Mesenchymal stem cell (in vitro differentiated cells and primary cell): Measurements from ENCODE around the gene PCK2.

Source experiments
- DNase-seq: peaks from one replicate; pipeline ENCODE4 v3.0.0-alpha.2; 2013
- H2AFZ ChIP-seq: one replicate; pipeline ENCODE4 v1.6.1; 2013; ENCODE audit warnings: low read depth, mild to moderate bottlenecking, control low read depth, inconsistent platforms, low read length, moderate library complexity
- H2AK5ac ChIP-seq: 2 replicates; pipeline ENCODE4 v1.6.1; 2013; ENCODE audit warnings: low read length, moderate library complexity, mild to moderate bottlenecking, inconsistent platforms; ENCODE audit not compliant: severe bottlenecking
- H2BK120ac ChIP-seq: one replicate; pipeline ENCODE4 v1.6.1; 2013; ENCODE audit warnings: low read depth, mild to moderate bottlenecking, inconsistent platforms, low read length, moderate library complexity
- H2BK12ac ChIP-seq, 2 experiments: one replicate each; pipeline ENCODE4 v1.6.1; 2013; ENCODE audit warnings: inconsistent platforms in 2 of 2, low read length in 2 of 2, mild to moderate bottlenecking in 2 of 2, moderate library complexity in 2 of 2, control low read depth in 1 of 2
- H2BK15ac ChIP-seq: one replicate; pipeline ENCODE4 v1.6.1; 2013; ENCODE audit warnings: mild to moderate bottlenecking, low read depth, inconsistent platforms; ENCODE audit not compliant: poor library complexity, severe bottlenecking
- H2BK5ac ChIP-seq: 2 replicates; pipeline ENCODE4 v1.6.1; 2013; ENCODE audit warnings: low read depth, mild to moderate bottlenecking, low read length, control low read depth, inconsistent platforms; ENCODE audit not compliant: poor library complexity, severe bottlenecking
- H3K14ac ChIP-seq, 2 experiments: one replicate each; pipeline ENCODE4 v1.6.1; 2013; ENCODE audit warnings: inconsistent platforms in 2 of 2, low read length in 2 of 2, control low read depth in 1 of 2, mild to moderate bottlenecking in 1 of 2, moderate library complexity in 1 of 2
- H3K18ac ChIP-seq, 2 experiments: one replicate each; pipeline ENCODE4 v1.6.1; 2013; ENCODE audit warnings: inconsistent platforms in 2 of 2, low read length in 2 of 2, control low read depth in 1 of 2, low read depth in 1 of 2, mild to moderate bottlenecking in 1 of 2
- H3K23ac ChIP-seq, 2 experiments: one replicate each; pipeline ENCODE4 v1.6.1; 2013; ENCODE audit warnings: inconsistent platforms in 2 of 2, low read length in 2 of 2, mild to moderate bottlenecking in 2 of 2, moderate library complexity in 2 of 2, control low read depth in 1 of 2
- H3K27ac ChIP-seq: 2 replicates; pipeline ENCODE4 v1.5.1; 2013; ENCODE audit warnings: mild to moderate bottlenecking, moderate library complexity, low read length, control low read depth, inconsistent platforms; ENCODE audit not compliant: poor library complexity, severe bottlenecking
- H3K27me3 ChIP-seq, 2 experiments: 2 replicates each; pipeline versions ENCODE4 v1.6.1 to v1.7.0; 2013; ENCODE audit warnings: low read length in 2 of 2, mild to moderate bottlenecking in 2 of 2, moderate library complexity in 2 of 2, control low read depth in 1 of 2, inconsistent platforms in 1 of 2; ENCODE audit not compliant: control insufficient read depth in 1 of 2, insufficient read depth in 1 of 2
- H3K36me3 ChIP-seq, 2 experiments: 2 replicates each; pipeline versions ENCODE4 v1.6.1 to v1.7.0; 2013; ENCODE audit warnings: low read length in 2 of 2, control low read depth in 1 of 2, inconsistent platforms in 1 of 2, low read depth in 1 of 2, mild to moderate bottlenecking in 1 of 2; ENCODE audit not compliant: insufficient read depth in 2 of 2, control insufficient read depth in 1 of 2
- H3K4ac ChIP-seq, 2 experiments: one replicate each; pipeline ENCODE4 v1.6.1; 2013; ENCODE audit warnings: inconsistent platforms in 2 of 2, low read length in 2 of 2, mild to moderate bottlenecking in 2 of 2, moderate library complexity in 2 of 2, control low read depth in 1 of 2, low read depth in 1 of 2
- H3K4me1 ChIP-seq: 2 replicates; pipeline ENCODE4 v1.6.1; 2013; ENCODE audit warnings: low read depth, low read length, control low read depth; ENCODE audit not compliant: control insufficient read depth, insufficient read depth
- H3K4me2 ChIP-seq: 2 replicates; pipeline ENCODE4 v1.6.1; 2013; ENCODE audit warnings: low read length, mild to moderate bottlenecking, inconsistent platforms; ENCODE audit not compliant: poor library complexity, severe bottlenecking
- H3K4me3 ChIP-seq, 2 experiments: 2 replicates each; pipeline versions ENCODE4 v1.5.1 to v1.7.0; 2013; ENCODE audit warnings: low read length in 2 of 2, mild to moderate bottlenecking in 2 of 2, control low read depth in 1 of 2, low read depth in 1 of 2; ENCODE audit not compliant: insufficient read depth in 1 of 2
- H3K79me1 ChIP-seq: replicated peaks from 2 replicates; pipeline ENCODE4 v1.6.1; 2013; ENCODE audit warnings: mild to moderate bottlenecking, control low read depth, low read length, inconsistent platforms; ENCODE audit not compliant: poor library complexity, severe bottlenecking
- H3K9ac ChIP-seq: 2 replicates; pipeline ENCODE4 v1.7.0; 2013; ENCODE audit warnings: mild to moderate bottlenecking, low read length, moderate library complexity
- H3K9me3 ChIP-seq: 2 replicates; pipeline ENCODE4 v1.7.0; 2013; ENCODE audit warnings: mild to moderate bottlenecking, low read length; ENCODE audit not compliant: control insufficient read depth
- H4K8ac ChIP-seq: one replicate; pipeline ENCODE4 v1.6.1; 2013; ENCODE audit warnings: inconsistent platforms, mild to moderate bottlenecking, low read length, moderate library complexity
- H4K91ac ChIP-seq: one replicate; pipeline ENCODE4 v1.6.1; 2013; ENCODE audit warnings: mild to moderate bottlenecking, low read length, inconsistent platforms
- WGBS: methylation state at CpG from one replicate; pipeline ENCODE4 v1.1.7; 2013; ENCODE audit warnings: mixed read lengths; 5-methylcytosine and 5-hydroxymethylcytosine counted together

Gene PCK2

GRCh38 chr14:24072881-24073877 is 20.9 kb upstream of the PCK2 start:
- Histone ChIP-seq H4K91ac (no peak overlapping the region), H3K18ac (no peak overlapping the region), H3K4ac (no peak overlapping the region), H3K9ac (no peak overlapping the region), H3K79me1 (no peaks in the 10 kb centered on the region), H3K27me3 (peaks cover 71 to 87% of the 10 kb centered on the region in 2 experiments), H3K36me3 (no peaks in the 10 kb centered on the region), H3K4me1 (peaks cover 3% of the 10 kb centered on the region), H3K4me2 (no peak overlapping the region), H2BK120ac (no peak overlapping the region), H3K4me3 (no peak overlapping the region), H2BK12ac (no peak overlapping the region), H4K8ac (no peak overlapping the region), H3K23ac (no peak overlapping the region), H3K14ac (no peak overlapping the region), H3K27ac (no peak overlapping the region), H2AK5ac (no peak overlapping the region), H2BK5ac (no peak overlapping the region), H2BK15ac (no peak overlapping the region), H3K9me3 (no peaks in the 10 kb centered on the region), H2AFZ (no peak overlapping the region)
- no peak for DNase-seq
- 79% methylated on average over 24 of the region's 26 CpGs for WGBS

GRCh38 chr14:24074625-24075484 is 19.3 kb upstream of the PCK2 start:
- Histone ChIP-seq H3K4me1 (peaks cover 3% of the 10 kb centered on the region), H2AK5ac (no peak overlapping the region), H2AFZ (no peak overlapping the region), H2BK5ac (no peak overlapping the region), H3K27ac (no peak overlapping the region), H3K4ac (no peak overlapping the region), H2BK15ac (no peak overlapping the region), H3K14ac (no peak overlapping the region), H4K8ac (no peak overlapping the region), H4K91ac (no peak overlapping the region), H3K9me3 (no peaks in the 10 kb centered on the region), H3K27me3 (peaks cover 73 to 89% of the 10 kb centered on the region in 2 experiments), H3K9ac (no peak overlapping the region), H3K4me2 (no peak overlapping the region), H3K36me3 (no peaks in the 10 kb centered on the region), H2BK12ac (no peak overlapping the region), H2BK120ac (no peak overlapping the region), H3K23ac (no peak overlapping the region), H3K4me3 (no peak overlapping the region), H3K79me1 (no peaks in the 10 kb centered on the region), H3K18ac (no peak overlapping the region)
- DNase-seq, result no peak
- WGBS, result 76% methylated on average over 11 of the region's 11 CpGs

GRCh38 chr14:24075485-24076301 is 18.4 kb upstream of the PCK2 start:
- Histone ChIP-seq H3K9ac (no peak overlapping the region), H3K4ac (no peak overlapping the region), H2BK15ac (no peak overlapping the region), H3K23ac (no peak overlapping the region), H2BK12ac (no peak overlapping the region), H4K8ac (no peak overlapping the region), H3K27me3 (peaks cover 74 to 89% of the 10 kb centered on the region in 2 experiments), H2BK120ac (no peak overlapping the region), H2BK5ac (no peak overlapping the region), H3K18ac (no peak overlapping the region), H3K4me3 (no peak overlapping the region), H2AK5ac (no peak overlapping the region), H3K9me3 (no peaks in the 10 kb centered on the region), H3K27ac (no peak overlapping the region), H3K4me1 (peaks cover 3% of the 10 kb centered on the region), H3K79me1 (no peaks in the 10 kb centered on the region), H4K91ac (no peak overlapping the region), H3K4me2 (no peak overlapping the region), H3K36me3 (no peaks in the 10 kb centered on the region), H2AFZ (no peak overlapping the region), H3K14ac (no peak overlapping the region)
- no peak for DNase-seq
- WGBS, result 82% methylated on average over 11 of the region's 11 CpGs
